C4-2B (cell line): ENCODE data around the gene CNGA1.

Source experiments
- ZFX ChIP-seq: fragments of 450-650 bp; IDR thresholded peaks from 2 replicates; pipeline ENCODE4 v1.6.1; 2017
- TF ChIP-seq, protein P1 (sequence below): fragments of 450-650 bp; conservative IDR thresholded peaks from 2 replicates; pipeline ENCODE4 v1.5.1; 2017; ENCODE audit warnings: mild to moderate bottlenecking

DNA sequence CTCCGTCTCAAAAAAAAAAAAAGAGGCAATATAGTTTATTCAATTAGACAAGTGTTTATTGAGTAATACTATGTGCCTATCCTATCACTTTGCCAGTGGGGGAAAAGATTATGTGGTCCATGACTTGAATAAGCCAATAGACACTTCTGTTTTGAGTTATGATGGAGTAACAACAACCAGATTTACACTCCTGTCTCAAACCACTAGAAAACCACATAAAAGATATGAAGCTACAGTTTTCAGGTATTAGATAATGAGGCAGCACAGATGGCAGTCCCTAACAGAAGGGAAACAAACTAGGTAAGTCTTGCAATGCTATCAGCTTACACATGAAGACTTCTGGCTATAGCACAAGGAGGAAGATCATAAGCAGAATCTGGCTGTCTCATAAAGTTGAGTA lies 124.6 kb downstream of the CNGA1 start:
- TF ChIP-seq, protein P1, sequence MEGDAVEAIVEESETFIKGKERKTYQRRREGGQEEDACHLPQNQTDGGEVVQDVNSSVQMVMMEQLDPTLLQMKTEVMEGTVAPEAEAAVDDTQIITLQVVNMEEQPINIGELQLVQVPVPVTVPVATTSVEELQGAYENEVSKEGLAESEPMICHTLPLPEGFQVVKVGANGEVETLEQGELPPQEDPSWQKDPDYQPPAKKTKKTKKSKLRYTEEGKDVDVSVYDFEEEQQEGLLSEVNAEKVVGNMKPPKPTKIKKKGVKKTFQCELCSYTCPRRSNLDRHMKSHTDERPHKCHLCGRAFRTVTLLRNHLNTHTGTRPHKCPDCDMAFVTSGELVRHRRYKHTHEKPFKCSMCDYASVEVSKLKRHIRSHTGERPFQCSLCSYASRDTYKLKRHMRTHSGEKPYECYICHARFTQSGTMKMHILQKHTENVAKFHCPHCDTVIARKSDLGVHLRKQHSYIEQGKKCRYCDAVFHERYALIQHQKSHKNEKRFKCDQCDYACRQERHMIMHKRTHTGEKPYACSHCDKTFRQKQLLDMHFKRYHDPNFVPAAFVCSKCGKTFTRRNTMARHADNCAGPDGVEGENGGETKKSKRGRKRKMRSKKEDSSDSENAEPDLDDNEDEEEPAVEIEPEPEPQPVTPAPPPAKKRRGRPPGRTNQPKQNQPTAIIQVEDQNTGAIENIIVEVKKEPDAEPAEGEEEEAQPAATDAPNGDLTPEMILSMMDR, result no peak
- TF ChIP-seq ZFX, result no peak
